ENCODE data around the gene APOBEC4. TPM values are rescaled to one million over a fixed set of nuclear protein-coding genes. Genes with fewer than 3 reads are reported as not detected.

Gene APOBEC4
- total and polyA plus RNA-seq, 2 experiments from 2014 or later, result 0.37 TPM; not detected in 1

DNA sequence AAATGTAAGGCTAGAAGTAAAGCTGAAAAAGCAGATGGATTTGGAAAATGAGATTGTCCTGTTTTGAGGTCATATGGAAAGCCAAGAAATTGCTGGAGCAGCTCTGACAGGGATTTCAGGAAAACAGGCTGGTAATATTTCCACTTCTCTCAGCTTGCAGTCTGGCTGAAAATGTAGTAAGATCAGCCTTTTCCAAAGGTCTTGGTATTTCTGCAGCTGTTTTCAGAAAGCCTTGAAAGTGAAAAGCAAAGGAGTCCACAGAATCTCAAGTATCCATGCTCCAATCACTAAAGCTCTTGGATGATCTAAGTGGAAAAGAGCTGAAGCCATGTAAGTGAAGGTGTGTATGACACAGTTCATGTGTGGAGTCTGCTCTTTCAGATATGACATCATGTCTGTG, 41.6 kb upstream of the APOBEC4 start:
- no peaks in the 10 kb centered on the region for H3K9me2 ChIP-seq (replicated peaks; ENCODE audit: insufficient read depth)
- H3K4me1 ChIP-seq (ENCODE audit: insufficient read depth), result peaks cover 13% of the 10 kb centered on the region
- H3K4me3 ChIP-seq, result no peak overlapping the region
- no peaks in the 10 kb centered on the region for H3K79me2 ChIP-seq
- H3K36me3 ChIP-seq (replicated peaks; ENCODE audit: insufficient read depth, low read depth), result no peaks in the 10 kb centered on the region
- H3K9me3 ChIP-seq (ENCODE audit: low read depth), result no peaks in the 10 kb centered on the region
- no peaks in the 10 kb centered on the region for H3K27me3 ChIP-seq
- no peak for DNase-seq (ENCODE audit: low spot score)
- TF ChIP-seq, protein P1, sequence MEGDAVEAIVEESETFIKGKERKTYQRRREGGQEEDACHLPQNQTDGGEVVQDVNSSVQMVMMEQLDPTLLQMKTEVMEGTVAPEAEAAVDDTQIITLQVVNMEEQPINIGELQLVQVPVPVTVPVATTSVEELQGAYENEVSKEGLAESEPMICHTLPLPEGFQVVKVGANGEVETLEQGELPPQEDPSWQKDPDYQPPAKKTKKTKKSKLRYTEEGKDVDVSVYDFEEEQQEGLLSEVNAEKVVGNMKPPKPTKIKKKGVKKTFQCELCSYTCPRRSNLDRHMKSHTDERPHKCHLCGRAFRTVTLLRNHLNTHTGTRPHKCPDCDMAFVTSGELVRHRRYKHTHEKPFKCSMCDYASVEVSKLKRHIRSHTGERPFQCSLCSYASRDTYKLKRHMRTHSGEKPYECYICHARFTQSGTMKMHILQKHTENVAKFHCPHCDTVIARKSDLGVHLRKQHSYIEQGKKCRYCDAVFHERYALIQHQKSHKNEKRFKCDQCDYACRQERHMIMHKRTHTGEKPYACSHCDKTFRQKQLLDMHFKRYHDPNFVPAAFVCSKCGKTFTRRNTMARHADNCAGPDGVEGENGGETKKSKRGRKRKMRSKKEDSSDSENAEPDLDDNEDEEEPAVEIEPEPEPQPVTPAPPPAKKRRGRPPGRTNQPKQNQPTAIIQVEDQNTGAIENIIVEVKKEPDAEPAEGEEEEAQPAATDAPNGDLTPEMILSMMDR (IDR thresholded peaks at IDR 0.05; ENCODE audit: poor library complexity), result no peak
- TF ChIP-seq EZH2phosphoT487 (IDR thresholded peaks at IDR 0.05; ENCODE audit: low read depth, severe bottlenecking, unreplicated experiment) (no peak), EZH2 (IDR thresholded peaks at IDR 0.05; ENCODE audit: borderline replicate concordance) (no peak)
- H3K27ac ChIP-seq, result no peak overlapping the region
- no peak overlapping the region for H3K4me2 ChIP-seq
- H2AFZ ChIP-seq, result no peak overlapping the region
- no peaks in the 10 kb centered on the region for H4K20me1 ChIP-seq (ENCODE audit: insufficient read depth, poor library complexity, severe bottlenecking)

DNA sequence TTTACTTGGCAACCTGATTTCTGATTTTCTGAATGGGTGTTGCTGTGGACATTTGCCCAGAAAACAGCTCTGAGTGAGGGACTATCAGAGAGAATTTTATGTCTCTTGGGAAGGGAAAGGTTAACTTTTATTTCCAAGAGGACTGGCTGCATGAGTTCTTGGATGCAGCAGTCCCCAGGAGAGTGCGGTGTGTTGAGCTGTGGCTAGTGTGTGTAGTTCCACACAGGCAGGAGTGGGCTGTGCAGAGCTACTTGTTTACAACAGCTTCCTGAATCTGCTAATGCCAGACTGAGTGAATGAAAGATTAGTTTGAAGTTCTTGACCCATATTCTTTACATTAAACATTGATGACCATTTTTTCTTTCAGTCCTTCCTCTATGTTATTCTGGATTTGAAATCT, 41.0 kb upstream of the APOBEC4 start:
- peaks cover 11% of the 10 kb centered on the region for H3K4me1 ChIP-seq (ENCODE audit: insufficient read depth)
- no peaks in the 10 kb centered on the region for H3K27me3 ChIP-seq
- H3K27ac ChIP-seq, result no peak overlapping the region
- no peaks in the 10 kb centered on the region for H3K9me2 ChIP-seq (replicated peaks; ENCODE audit: insufficient read depth)
- 55% methylated on average over 1 of the region's 1 CpG for WGBS (ENCODE audit: low lambda C conversion rate, missing lambda C conversion rate)
- H4K20me1 ChIP-seq (ENCODE audit: insufficient read depth, poor library complexity, severe bottlenecking), result no peaks in the 10 kb centered on the region
- H3K4me2 ChIP-seq, result no peak overlapping the region
- no peaks in the 10 kb centered on the region for H3K79me2 ChIP-seq
- no peaks in the 10 kb centered on the region for H3K36me3 ChIP-seq (replicated peaks; ENCODE audit: insufficient read depth, low read depth)
- H3K4me3 ChIP-seq, result no peak overlapping the region
- no peak for DNase-seq (ENCODE audit: low spot score)
- TF ChIP-seq, protein P1 (IDR thresholded peaks at IDR 0.05; ENCODE audit: poor library complexity), result no peak
- TF ChIP-seq EZH2phosphoT487 (IDR thresholded peaks at IDR 0.05; ENCODE audit: low read depth, severe bottlenecking, unreplicated experiment) (no peak), EZH2 (IDR thresholded peaks at IDR 0.05; ENCODE audit: borderline replicate concordance) (no peak)
- no peaks in the 10 kb centered on the region for H3K9me3 ChIP-seq (ENCODE audit: low read depth)
- H2AFZ ChIP-seq, result no peak overlapping the region

DNA sequence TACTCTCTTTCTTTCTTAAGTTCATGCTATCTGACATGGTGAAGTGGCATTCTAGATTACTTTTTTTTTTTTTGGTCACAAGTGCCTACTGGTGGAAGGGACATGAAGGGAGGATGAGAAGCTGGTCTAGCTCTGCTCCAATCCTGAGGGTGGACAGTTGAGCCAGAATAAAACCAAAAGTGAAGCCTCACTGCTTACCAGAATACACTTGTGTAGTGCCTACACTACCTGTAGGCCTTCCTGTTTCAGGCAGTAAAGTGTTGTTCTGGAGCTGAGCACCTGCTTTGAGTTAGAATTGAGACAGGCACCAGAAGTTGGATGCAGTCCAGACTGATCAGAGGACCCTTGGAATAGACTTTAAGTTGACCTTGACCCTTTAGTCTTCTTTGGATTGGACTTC, 40.4 kb upstream of the APOBEC4 start:
- TF ChIP-seq EZH2 (IDR thresholded peaks at IDR 0.05; ENCODE audit: borderline replicate concordance), result no peak
- Histone ChIP-seq H3K4me1 (ENCODE audit: insufficient read depth) (peaks cover 8% of the 10 kb centered on the region), H3K27me3 (no peaks in the 10 kb centered on the region), H4K20me1 (ENCODE audit: insufficient read depth, poor library complexity, severe bottlenecking) (no peaks in the 10 kb centered on the region), H3K79me2 (no peaks in the 10 kb centered on the region), H2AFZ (no peak overlapping the region), H3K36me3 (replicated peaks; ENCODE audit: insufficient read depth, low read depth) (no peaks in the 10 kb centered on the region), H3K27ac (no peak overlapping the region), H3K9me2 (replicated peaks; ENCODE audit: insufficient read depth) (no peaks in the 10 kb centered on the region), H3K9me3 (ENCODE audit: low read depth) (no peaks in the 10 kb centered on the region), H3K4me3 (no peak overlapping the region), H3K4me2 (no peak overlapping the region)
- DNase-seq (ENCODE audit: low spot score), result no peak

- no peak overlapping the region for H2AFZ ChIP-seq
- no peaks in the 10 kb centered on the region for H3K79me2 ChIP-seq
- no peaks in the 10 kb centered on the region for H3K4me1 ChIP-seq (ENCODE audit: insufficient read depth)
- H4K20me1 ChIP-seq (ENCODE audit: insufficient read depth, poor library complexity, severe bottlenecking), result no peaks in the 10 kb centered on the region
- no peak overlapping the region for H3K4me3 ChIP-seq
- no peak for DNase-seq (ENCODE audit: low spot score)
- no peak for TF ChIP-seq EZH2 (IDR thresholded peaks at IDR 0.05; ENCODE audit: borderline replicate concordance)
- TF ChIP-seq EZH2phosphoT487 (IDR thresholded peaks at IDR 0.05; ENCODE audit: low read depth, severe bottlenecking, unreplicated experiment), result no peak
- TF ChIP-seq, protein P1 (IDR thresholded peaks at IDR 0.05; ENCODE audit: poor library complexity), result no peak
- H3K27ac ChIP-seq, result no peak overlapping the region
- no peaks in the 10 kb centered on the region for H3K9me3 ChIP-seq (ENCODE audit: low read depth)
- H3K27me3 ChIP-seq, result no peaks in the 10 kb centered on the region
- H3K9me2 ChIP-seq (replicated peaks; ENCODE audit: insufficient read depth), result no peaks in the 10 kb centered on the region
- no peak overlapping the region for H3K4me2 ChIP-seq
- H3K36me3 ChIP-seq (replicated peaks; ENCODE audit: insufficient read depth, low read depth), result no peaks in the 10 kb centered on the region
Measured at GRCh38 chr1:183689762-183690204, 36.7 kb upstream of the APOBEC4 start.

Measured in hepatocyte (in vitro differentiated cells).